ENCODE results near the gene RAPGEF3.

The RAPGEF3 gene

GRCh38 chr12:47741340-47741703 lies 17.4 kb downstream of the RAPGEF3 start:
- peak; percentile 68 for DNase-seq

- no peak for DNase-seq
These were observed 17.9 kb downstream of the RAPGEF3 start for GRCh38 chr12:47740606-47741339.

DNA sequence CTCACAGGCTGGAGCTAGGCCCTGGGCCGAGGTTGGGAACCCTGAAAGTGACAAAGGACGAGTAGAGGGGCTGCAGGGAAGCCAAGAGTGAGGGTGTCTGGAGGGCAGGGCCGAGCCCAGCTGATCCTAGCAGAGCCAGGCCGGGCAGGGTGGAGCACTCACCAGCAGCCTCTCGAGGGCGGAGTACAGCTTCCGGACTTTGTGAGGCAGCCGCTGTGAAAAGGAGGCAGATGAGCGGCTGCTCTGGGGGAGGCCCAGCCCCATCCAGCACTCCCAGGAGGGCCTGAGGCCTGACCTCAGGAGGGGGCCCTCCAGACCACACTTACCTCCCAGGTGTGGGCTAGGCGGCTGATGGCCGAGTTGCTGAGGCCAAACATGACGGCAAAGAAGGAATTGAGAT lies 18.7 kb downstream of the RAPGEF3 start:
- no peak for DNase-seq

DNA sequence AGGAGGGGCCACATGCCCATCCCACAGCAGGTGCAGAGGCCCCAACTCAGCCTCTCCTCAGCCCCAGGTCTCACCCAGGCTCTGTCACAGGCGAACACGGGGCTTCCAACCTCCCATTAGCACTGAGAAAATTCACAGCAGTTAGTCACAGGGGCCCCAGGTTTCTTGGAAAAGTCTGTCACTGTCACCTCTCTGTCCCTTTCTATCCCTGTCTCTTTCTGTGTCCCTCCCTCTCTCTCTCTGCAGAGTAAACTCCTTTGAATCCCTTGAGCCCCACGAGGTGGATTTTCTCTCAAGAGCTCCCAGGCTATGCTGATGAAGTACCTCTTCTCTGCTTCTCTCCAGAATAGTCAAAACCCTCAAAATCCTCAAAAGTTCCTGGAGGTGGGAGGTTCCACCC lies 19.4 kb downstream of the RAPGEF3 start:
- DNase-seq = no peak

DNA sequence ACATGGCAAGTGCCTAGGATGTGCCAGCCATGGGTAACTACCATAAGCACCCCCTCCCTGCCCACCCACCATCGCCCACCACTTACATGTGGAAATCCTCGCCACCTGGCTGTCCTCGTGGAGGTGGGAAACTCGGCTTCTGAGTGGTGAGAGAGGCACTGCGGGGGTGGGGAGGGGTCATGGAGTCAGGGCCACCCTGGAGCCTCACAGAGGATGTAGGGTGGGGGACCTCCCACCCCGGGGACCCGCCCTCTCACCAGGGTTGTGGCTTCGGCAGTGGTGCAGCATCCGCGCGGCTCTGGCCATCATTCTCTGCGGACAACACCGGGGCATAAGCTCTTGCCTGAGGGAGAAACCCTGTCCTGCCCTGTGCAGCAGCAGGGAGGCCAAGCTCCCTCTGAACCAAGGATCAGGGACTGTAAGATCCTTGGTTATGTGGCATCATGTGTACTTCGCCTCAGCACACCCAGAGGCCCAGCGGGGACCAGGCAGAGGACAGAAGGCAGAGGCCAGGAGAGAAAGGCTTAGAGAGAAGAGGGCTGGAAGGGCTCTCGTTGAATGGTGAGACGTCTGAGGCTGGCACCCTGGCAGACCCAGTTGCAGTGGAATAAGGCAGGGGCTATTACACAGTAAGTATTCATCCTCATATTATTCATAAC lies 20.6 kb downstream of the RAPGEF3 start:
- no peak for DNase-seq

DNA sequence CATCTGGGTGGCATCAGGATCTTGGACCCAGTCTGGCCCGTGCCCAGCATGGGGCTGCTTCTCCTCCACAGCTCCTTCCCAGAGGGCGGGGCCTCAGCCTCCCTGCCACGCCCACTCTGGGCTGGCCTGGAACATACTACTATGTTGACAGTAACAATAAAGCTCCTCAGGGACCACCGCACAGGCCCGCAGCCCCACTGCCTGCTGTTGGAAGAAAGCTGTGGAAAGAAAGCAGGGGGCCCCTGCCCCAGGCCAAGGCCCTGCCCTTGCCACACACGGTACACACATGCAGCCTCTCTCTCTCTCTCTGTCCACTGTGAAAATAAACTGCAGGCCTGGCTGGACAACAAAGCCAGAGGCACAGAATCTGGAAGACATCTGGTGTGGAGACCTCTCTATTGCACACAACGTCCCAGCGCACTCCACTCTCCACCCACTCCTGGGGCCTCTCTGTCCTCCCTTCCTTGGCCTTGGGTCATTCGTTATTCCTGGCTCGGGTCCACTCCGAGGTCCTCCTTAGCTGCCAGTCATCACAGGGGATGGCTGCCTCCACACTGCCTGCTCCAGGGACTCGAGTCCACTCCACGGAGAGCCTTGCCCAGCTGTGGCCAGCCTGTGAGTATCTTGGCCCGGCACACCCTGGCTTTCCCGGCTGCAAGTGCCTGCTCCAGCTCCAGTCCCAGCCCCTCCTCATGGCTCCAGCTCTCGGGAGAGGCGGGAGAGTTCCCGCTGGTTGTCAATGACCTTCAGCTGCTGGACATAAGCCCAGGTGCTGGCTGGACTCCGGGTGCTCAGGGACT lies 21.6 kb downstream of the RAPGEF3 start:
- no peak for DNase-seq

- DNase-seq = no peak
These were observed 22.5 kb downstream of the RAPGEF3 start for GRCh38 chr12:47736216-47736615.

GRCh38 chr12:47735649-47736048 lies 23.0 kb downstream of the RAPGEF3 start:
- no peak for DNase-seq

DNA sequence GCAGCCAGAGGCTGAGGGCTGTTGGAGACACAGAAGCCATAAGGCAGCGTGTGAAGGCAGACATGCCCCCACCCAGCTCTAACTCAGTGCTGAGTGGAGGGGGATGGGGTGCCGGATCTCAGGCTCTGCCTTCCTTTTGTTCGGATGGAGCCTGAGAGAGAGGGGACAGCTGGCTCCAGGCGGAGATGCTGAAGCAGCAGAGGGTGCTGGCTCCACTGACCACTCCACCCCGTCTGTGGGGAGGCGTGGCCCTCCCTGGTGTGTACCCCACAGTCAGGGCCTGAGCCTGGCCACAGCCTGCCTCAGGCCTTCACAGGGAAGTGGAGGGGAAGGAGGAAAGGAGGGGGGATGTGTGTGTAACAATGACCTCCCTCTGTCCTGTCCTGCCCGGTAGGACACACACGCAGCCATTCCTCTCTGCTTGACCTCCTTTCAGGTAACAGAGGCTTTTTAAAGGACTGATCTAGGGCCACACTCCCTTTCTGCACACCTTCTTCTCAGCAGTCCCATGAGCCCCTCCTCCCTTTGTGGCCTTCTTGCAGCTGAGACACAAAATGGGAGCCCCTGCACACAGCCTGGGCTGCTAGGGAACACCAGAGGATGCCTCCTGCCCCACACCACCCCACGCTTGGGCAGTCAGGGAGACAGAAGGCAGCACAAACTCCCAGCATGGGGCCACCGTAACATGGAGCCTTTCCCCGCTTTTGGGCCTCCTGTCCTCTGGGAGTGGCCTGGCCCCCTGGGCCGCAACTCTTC lies 23.8 kb downstream of the RAPGEF3 start:
- no peak for DNase-seq

DNA sequence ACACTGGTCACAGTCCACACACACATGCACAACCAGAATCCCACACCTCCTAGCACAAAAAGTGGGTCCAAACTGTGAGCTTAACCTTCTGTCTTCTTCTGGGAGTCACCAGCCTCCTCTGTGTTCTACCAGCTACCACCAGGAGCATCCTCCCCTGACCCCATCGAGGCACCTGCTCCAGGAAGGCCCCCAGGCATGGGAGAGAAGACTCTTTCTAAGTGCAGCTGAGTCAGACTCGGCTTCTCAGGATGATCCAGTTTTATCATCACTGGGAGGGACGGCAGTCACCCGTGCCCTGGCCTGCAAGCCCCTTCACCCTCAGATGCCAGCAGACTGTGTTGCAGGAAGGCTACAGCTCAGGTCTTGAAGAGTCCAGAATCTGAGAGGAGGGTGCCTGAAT lies 25.5 kb downstream of the RAPGEF3 start:
- no peak for DNase-seq

DNA sequence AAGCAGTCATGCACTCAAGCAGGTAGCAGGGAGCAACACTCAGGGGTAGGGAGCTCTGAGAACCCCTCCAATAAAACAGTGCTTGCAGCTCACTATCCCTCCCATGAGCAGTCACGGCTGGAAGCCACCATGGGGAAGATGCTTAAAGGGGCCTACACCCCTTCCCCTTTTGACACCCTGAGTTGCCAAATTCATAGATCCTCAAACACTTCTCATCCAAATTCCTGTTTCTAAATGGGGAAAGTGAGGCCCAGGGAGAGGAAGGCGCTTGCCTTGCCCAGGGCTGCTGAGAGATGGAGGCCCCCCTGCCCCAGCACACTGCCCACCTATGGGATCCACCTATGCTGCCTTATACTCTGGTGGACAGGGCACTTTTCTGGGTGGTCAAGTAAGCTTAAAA lies 26.2 kb downstream of the RAPGEF3 start:
- DNase-seq = no peak

- DNase-seq = no peak
These were observed 27.0 kb downstream of the RAPGEF3 start for GRCh38 chr12:47731723-47732122.

GRCh38 chr12:47730341-47730744 lies 28.3 kb downstream of the RAPGEF3 start:
- DNase-seq = no peak

DNA sequence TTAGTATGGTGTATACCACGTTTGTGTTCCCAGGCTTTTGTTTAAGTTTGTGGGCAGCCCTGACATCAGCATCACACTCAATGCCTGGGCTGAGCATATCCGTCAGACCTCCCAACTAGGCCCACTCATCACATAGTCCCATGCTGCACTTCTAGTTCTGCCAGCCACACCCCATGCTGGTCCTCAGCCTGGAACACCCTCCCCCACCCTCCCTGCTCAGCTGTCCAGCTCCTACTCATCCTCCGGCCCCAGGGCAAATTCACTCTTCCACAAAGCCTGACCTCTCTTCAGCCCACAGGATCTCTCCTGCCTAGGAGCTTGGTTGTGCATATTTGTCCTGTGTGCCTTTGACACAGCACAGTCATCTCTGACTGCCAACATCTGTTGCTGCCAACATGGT lies 29.4 kb downstream of the RAPGEF3 start:
- no peak for DNase-seq

DNA sequence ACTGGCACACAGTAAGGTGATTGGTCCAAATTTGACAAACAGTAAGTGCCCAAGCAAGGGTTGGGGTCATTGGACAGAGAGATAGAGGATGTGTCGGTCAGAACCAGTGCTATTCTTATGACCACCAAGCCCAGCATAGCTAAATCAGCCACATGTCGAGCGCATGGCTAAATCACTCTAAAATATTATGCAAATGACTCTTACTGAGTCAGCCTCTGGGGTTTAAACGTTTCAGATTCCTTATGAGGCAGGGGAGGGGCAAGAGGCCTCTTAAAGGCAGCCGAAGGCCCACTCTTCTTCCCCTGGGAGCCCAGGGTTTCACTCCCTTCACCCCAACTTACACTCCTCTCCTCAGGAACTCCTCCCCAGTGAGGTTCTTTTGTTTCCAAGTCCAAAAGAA lies 32.8 kb downstream of the RAPGEF3 start:
- no peak for DNase-seq

DNA sequence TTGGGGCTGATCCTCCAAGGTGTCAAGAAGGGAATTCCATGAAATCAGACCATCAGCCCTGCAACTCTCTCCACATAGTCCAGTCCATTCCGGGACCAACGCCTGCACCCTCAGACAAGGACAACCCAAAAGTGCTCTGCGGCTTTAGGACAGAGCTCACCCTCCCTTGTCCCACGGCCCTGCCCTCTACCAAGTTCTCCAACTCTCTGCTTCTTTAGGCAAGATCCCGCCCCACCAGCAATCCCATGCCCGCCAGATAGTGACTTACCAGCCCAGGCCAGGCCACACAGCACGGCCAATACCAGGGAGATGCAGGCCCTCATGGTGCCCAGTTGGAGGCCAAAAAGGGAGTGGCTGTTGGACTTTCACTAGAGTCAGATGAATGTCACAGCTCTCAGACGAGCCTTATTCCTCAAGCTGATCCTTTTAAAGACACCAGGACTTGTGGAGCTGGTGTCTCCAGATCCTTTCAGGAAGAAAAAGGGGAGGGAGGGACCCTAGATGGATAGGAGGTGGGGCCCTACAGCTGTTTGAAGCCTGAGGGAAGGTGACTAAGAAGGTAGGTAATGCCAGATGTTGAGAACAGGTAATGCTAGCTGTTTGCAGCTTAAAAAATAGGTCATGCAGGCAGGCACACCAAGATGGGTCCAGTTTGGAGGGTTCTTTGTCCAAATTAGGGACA lies 33.4 kb downstream of the RAPGEF3 start, which contains the start of gene ENDOU:
Gene ENDOU, minus strand, starts transcription at position 400 of the 682 bp plus-strand sequence. Its CDS starts 77 bp downstream, at position 323.
- no peak for DNase-seq

DNA sequence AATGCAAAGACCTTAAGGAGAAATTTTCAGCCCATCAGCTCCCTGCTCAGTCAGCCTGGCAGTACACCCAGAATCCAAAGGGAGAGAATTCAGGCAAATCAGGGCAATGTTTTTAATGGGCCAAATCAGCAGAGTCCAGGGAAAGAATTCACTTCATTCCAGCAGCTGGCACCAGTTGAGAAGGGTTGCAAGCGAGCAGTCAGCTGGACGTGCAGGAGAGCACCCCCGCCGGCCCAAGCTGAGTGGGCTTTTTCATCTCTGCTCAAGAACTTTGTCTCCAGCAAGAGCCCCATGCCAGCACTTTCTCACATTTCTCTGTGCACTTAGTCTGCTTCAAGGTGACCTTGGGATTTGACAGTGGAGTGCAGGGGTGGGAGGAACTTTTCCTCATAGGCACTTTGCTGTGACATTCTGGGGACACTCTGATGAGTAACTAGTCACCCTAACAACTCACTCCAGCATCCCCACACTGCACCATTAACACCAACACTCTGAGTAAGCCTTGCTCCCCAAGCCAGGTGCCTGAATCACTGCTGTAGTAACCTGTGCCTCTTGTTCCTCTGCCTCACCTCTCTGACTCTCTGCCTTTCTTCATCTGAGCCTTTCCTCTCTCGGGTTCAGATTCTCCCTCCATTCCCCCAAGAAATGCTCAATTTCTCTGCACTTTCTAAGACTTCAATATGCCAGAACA lies 35.6 kb downstream of the RAPGEF3 start:
- no peak for DNase-seq

DNA sequence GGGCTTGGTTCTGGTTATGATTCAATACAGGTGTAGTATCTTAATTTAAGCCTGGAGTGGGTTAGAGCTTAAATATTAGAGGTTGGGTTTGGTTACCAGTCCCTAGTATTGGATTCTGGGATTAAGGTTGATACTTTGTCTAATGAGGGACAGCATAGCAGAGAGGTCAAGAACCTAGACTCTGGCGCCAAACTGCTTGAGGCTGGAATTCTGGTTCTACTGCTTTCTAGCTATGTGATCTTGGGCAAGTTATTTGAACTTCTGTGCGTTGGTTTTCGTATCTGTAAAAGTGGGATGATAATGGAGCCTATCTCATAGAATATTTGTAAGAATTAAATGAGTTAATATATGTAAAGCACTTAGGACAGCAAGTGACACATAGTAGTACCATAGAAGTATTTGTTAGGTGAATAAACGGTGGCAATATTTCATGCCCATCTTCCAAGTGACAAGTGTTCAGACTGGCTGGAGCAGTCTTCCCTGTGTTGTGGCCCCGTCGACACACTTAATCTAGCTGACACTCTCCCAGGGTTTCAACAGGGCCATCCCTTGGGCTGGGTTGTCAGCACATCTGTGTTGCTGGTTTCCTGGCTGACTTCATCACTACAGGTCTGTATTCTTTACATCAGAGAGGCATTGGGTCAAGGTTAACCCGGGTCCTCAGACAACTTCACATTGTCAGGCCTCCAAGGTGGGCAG lies 36.4 kb downstream of the RAPGEF3 start:
- DNase-seq = no peak

- no peak for DNase-seq
These were observed 37.2 kb downstream of the RAPGEF3 start for GRCh38 chr12:47721431-47721973.

DNA sequence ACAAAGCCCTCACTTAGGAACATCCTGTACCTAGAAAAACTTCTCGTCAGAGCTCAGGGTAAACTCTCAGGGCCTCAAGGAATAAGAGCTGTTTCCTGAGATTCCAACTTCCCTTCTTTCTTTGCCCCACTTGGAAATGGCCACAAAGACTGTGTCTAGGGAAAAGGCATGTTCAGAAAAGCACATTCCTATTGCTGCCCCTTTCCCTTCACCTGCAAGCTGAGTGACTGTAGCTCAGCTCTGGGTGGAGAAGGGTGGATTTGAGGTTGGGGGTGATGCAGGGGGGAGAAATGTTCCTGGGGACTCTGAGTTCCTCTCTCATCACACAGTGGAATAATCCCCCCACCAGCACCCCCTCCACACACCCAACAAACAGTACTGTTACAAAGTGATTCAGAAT lies 40.1 kb downstream of the RAPGEF3 start:
- DNase-seq = no peak

All from activated T-cell treated with anti-CD3 and anti-CD28 coated beads, Interleukin-2, amount 50 U/mL, for 1 hour (primary cell).